SU-DHL-6 (cell line): ENCODE data around the gene ACVR1B.

Experiments used
- H2AFZ ChIP-seq: fragments of 200-600 bp; sonication (generic); 2 replicates; pipeline ENCODE4 v1.6.1; 2014; ENCODE audit warnings: low read depth, mild to moderate bottlenecking, moderate library complexity, mixed read lengths, antibody characterized with exemption, low read length; ENCODE audit not compliant: severe bottlenecking
- H3F3A ChIP-seq: fragments of 200-600 bp; shearing (Covaris generic); 2 replicates; pipeline ENCODE4 v1.6.0; 2016; ENCODE audit warnings: antibody characterized with exemption, mild to moderate bottlenecking; ENCODE audit not compliant: insufficient read depth
- H3K27ac ChIP-seq: fragments of 200-600 bp; sonication (generic); 2 replicates; pipeline ENCODE4 v1.5.1; 2016; ENCODE audit warnings: low read depth, mild to moderate bottlenecking, low read length, moderate library complexity, mixed read lengths
- H3K27me3 ChIP-seq: fragments of 200-600 bp; sonication (generic), shearing (Covaris generic); 2 replicates; pipeline ENCODE4 v1.6.0; 2014; ENCODE audit warnings: mild to moderate bottlenecking, low read length
- H3K36me3 ChIP-seq: fragments of 200-600 bp; sonication (generic); 2 replicates; pipeline ENCODE4 v1.6.1; 2014; ENCODE audit warnings: mild to moderate bottlenecking, low read length, mixed read lengths
- H3K4me2 ChIP-seq: fragments of 300-600, 200-600 bp; shearing (Covaris generic), sonication (generic); 2 replicates; pipeline ENCODE4 v1.6.0; 2014; ENCODE audit warnings: low read length, low read depth, mild to moderate bottlenecking; ENCODE audit not compliant: poor library complexity, severe bottlenecking
- H3K4me3 ChIP-seq: fragments of 200-600 bp; sonication (generic); 2 replicates; pipeline ENCODE4 v1.5.1; 2014; ENCODE audit warnings: antibody characterized with exemption, low read length, mild to moderate bottlenecking, mixed read lengths; ENCODE audit not compliant: insufficient read depth, poor library complexity, severe bottlenecking
- H3K79me2 ChIP-seq: fragments of 200-600 bp; sonication (generic); 2 replicates; pipeline ENCODE4 v1.6.1; 2014; ENCODE audit warnings: mild to moderate bottlenecking, low read length, moderate library complexity; ENCODE audit not compliant: insufficient read depth
- H3K9ac ChIP-seq: fragments of 200-600 bp; sonication (generic); 2 replicates; pipeline ENCODE4 v1.7.0; 2014; ENCODE audit warnings: mild to moderate bottlenecking, low read length
- H3K9me2 ChIP-seq: fragments of 200-600 bp; sonication (generic); replicated peaks from 2 replicates; pipeline ENCODE4 v1.6.1; 2014; ENCODE audit warnings: low read length; ENCODE audit not compliant: insufficient read depth
- H3K9me3 ChIP-seq: fragments of 200-600 bp; sonication (generic); 2 replicates; pipeline ENCODE4 v1.6.1; 2014; ENCODE audit warnings: low read length, mixed read lengths; ENCODE audit not compliant: insufficient read depth
- H4K20me1 ChIP-seq: fragments of 200-600 bp; sonication (generic); 2 replicates; pipeline ENCODE4 v1.6.1; 2014; ENCODE audit warnings: low read depth, mild to moderate bottlenecking, antibody characterized with exemption, low read length, moderate library complexity, mixed read lengths
- CTCF ChIP-seq: fragments of 200-600 bp; sonication (generic); IDR thresholded peaks from one replicate; pipeline ENCODE4 v1.5.1; 2017; ENCODE audit warnings: antibody characterized with exemption, mild to moderate bottlenecking, low read length, moderate library complexity; ENCODE audit not compliant: insufficient read depth, poor library complexity, severe bottlenecking
- EZH2phosphoT487 ChIP-seq: fragments of 200-600 bp; sonication (generic), shearing (Covaris generic); conservative IDR thresholded peaks from 2 replicates; pipeline ENCODE4 v1.6.1; 2018; ENCODE audit warnings: mild to moderate bottlenecking, antibody characterized with exemption, low read length, moderate library complexity, mixed read lengths

The ACVR1B gene

GRCh38 chr12:52033446-52034140 lies 82.1 kb downstream of the ACVR1B start:
- Histone ChIP-seq H3K4me2 (peak overlapping the region; percentile 66), H3K27me3 (no peaks in the 10 kb centered on the region), H3K27ac (no peak overlapping the region), H2AFZ (peak overlapping the region; percentile 55), H3K36me3 (no peaks in the 10 kb centered on the region), H3K9ac (peak overlapping the region; percentile 30), H3K9me2 (no peaks in the 10 kb centered on the region), H3K9me3 (no peaks in the 10 kb centered on the region), H4K20me1 (no peaks in the 10 kb centered on the region), H3F3A (peaks cover 23% of the 10 kb centered on the region), H3K4me3 (peak overlapping the region; percentile 40), H3K79me2 (no peaks in the 10 kb centered on the region)
- TF ChIP-seq EZH2phosphoT487 (no peak), CTCF (no peak)

- H3K36me3 ChIP-seq, result no peaks in the 10 kb centered on the region
- H3K9me3 ChIP-seq, result no peaks in the 10 kb centered on the region
- no peaks in the 10 kb centered on the region for H3K79me2 ChIP-seq
- TF ChIP-seq CTCF, result no peak
- no peak for TF ChIP-seq EZH2phosphoT487
- H3K9me2 ChIP-seq, result no peaks in the 10 kb centered on the region
- H3K27me3 ChIP-seq, result no peaks in the 10 kb centered on the region
- H3K27ac ChIP-seq, result no peak overlapping the region
- no peak overlapping the region for H3K4me2 ChIP-seq
- H4K20me1 ChIP-seq, result no peaks in the 10 kb centered on the region
- H3F3A ChIP-seq, result peaks cover 23% of the 10 kb centered on the region
- no peak overlapping the region for H3K9ac ChIP-seq
- H2AFZ ChIP-seq, result no peak overlapping the region
- no peak overlapping the region for H3K4me3 ChIP-seq
Measured at GRCh38 chr12:52035190-52035589, 83.7 kb downstream of the ACVR1B start.

GRCh38 chr12:52035926-52036325 lies 84.4 kb downstream of the ACVR1B start:
- H4K20me1 ChIP-seq, result no peaks in the 10 kb centered on the region
- no peak overlapping the region for H3K4me2 ChIP-seq
- TF ChIP-seq CTCF, result no peak
- no peak for TF ChIP-seq EZH2phosphoT487
- H3K27ac ChIP-seq, result no peak overlapping the region
- no peak overlapping the region for H2AFZ ChIP-seq
- peaks cover 23% of the 10 kb centered on the region for H3F3A ChIP-seq
- H3K9me2 ChIP-seq, result no peaks in the 10 kb centered on the region
- no peaks in the 10 kb centered on the region for H3K27me3 ChIP-seq
- H3K9me3 ChIP-seq, result no peaks in the 10 kb centered on the region
- peak overlapping the region; percentile 34; the same call in 1 of the 2 replicates for H3K9ac ChIP-seq
- H3K4me3 ChIP-seq, result no peak overlapping the region
- no peaks in the 10 kb centered on the region for H3K79me2 ChIP-seq
- no peaks in the 10 kb centered on the region for H3K36me3 ChIP-seq
